SU-DHL-6 (cell line): ENCODE results near the gene NIPSNAP3A.

Experiments used
- H2AFZ ChIP-seq: fragments of 200-600 bp; sonication (generic); 2 replicates; pipeline ENCODE4 v1.6.1; 2014; ENCODE audit warnings: low read depth, mild to moderate bottlenecking, moderate library complexity, mixed read lengths, antibody characterized with exemption, low read length; ENCODE audit not compliant: severe bottlenecking
- H3F3A ChIP-seq: fragments of 200-600 bp; shearing (Covaris generic); 2 replicates; pipeline ENCODE4 v1.6.0; 2016; ENCODE audit warnings: antibody characterized with exemption, mild to moderate bottlenecking; ENCODE audit not compliant: insufficient read depth
- H3K27ac ChIP-seq: fragments of 200-600 bp; sonication (generic); 2 replicates; pipeline ENCODE4 v1.5.1; 2016; ENCODE audit warnings: low read depth, mild to moderate bottlenecking, low read length, moderate library complexity, mixed read lengths
- H3K27me3 ChIP-seq: fragments of 200-600 bp; sonication (generic), shearing (Covaris generic); 2 replicates; pipeline ENCODE4 v1.6.0; 2014; ENCODE audit warnings: mild to moderate bottlenecking, low read length
- H3K36me3 ChIP-seq: fragments of 200-600 bp; sonication (generic); 2 replicates; pipeline ENCODE4 v1.6.1; 2014; ENCODE audit warnings: mild to moderate bottlenecking, low read length, mixed read lengths
- H3K4me2 ChIP-seq: fragments of 300-600, 200-600 bp; shearing (Covaris generic), sonication (generic); 2 replicates; pipeline ENCODE4 v1.6.0; 2014; ENCODE audit warnings: low read length, low read depth, mild to moderate bottlenecking; ENCODE audit not compliant: poor library complexity, severe bottlenecking
- H3K4me3 ChIP-seq: fragments of 200-600 bp; sonication (generic); 2 replicates; pipeline ENCODE4 v1.5.1; 2014; ENCODE audit warnings: antibody characterized with exemption, low read length, mild to moderate bottlenecking, mixed read lengths; ENCODE audit not compliant: insufficient read depth, poor library complexity, severe bottlenecking
- H3K79me2 ChIP-seq: fragments of 200-600 bp; sonication (generic); 2 replicates; pipeline ENCODE4 v1.6.1; 2014; ENCODE audit warnings: mild to moderate bottlenecking, low read length, moderate library complexity; ENCODE audit not compliant: insufficient read depth
- H3K9ac ChIP-seq: fragments of 200-600 bp; sonication (generic); 2 replicates; pipeline ENCODE4 v1.7.0; 2014; ENCODE audit warnings: mild to moderate bottlenecking, low read length
- H3K9me2 ChIP-seq: fragments of 200-600 bp; sonication (generic); replicated peaks from 2 replicates; pipeline ENCODE4 v1.6.1; 2014; ENCODE audit warnings: low read length; ENCODE audit not compliant: insufficient read depth
- H3K9me3 ChIP-seq: fragments of 200-600 bp; sonication (generic); 2 replicates; pipeline ENCODE4 v1.6.1; 2014; ENCODE audit warnings: low read length, mixed read lengths; ENCODE audit not compliant: insufficient read depth
- H4K20me1 ChIP-seq: fragments of 200-600 bp; sonication (generic); 2 replicates; pipeline ENCODE4 v1.6.1; 2014; ENCODE audit warnings: low read depth, mild to moderate bottlenecking, antibody characterized with exemption, low read length, moderate library complexity, mixed read lengths
- EZH2phosphoT487 ChIP-seq: fragments of 200-600 bp; sonication (generic), shearing (Covaris generic); conservative IDR thresholded peaks from 2 replicates; pipeline ENCODE4 v1.6.1; 2018; ENCODE audit warnings: mild to moderate bottlenecking, antibody characterized with exemption, low read length, moderate library complexity, mixed read lengths
- TF ChIP-seq, protein P1 (sequence below): fragments of 200-600 bp; sonication (generic); IDR thresholded peaks from one replicate; pipeline ENCODE4 v1.5.1; 2017; ENCODE audit warnings: antibody characterized with exemption, mild to moderate bottlenecking, low read length, moderate library complexity; ENCODE audit not compliant: insufficient read depth, poor library complexity, severe bottlenecking

NIPSNAP3A gene

DNA sequence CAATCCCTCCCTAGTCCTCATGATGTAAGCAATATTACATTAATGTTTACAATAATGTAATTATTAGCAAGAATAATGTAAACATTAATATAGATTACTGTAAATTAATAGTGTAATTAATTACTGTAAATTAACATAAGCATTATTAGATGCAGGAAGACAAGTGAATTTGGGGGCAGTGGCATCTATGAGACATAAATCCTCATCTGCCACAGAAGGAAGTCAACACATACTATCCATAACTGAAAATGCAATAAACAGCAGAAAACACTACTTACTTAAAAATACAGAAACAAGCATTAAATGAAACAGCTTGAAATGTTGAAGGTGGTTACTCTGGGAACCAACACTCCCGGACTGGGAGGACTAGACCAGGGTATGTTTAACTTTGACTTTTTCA lies 685 bp upstream of the NIPSNAP3A start:
- H3K4me3 ChIP-seq = peak overlapping the region; percentile 73
- H3K4me2 ChIP-seq = peak overlapping the region; percentile 76
- H3K9ac ChIP-seq = peak overlapping the region; percentile 70
- peak overlapping the region; percentile 57 for H3K27ac ChIP-seq
- H4K20me1 ChIP-seq = no peaks in the 10 kb centered on the region
- no peaks in the 10 kb centered on the region for H3K9me2 ChIP-seq
- no peak for TF ChIP-seq EZH2phosphoT487
- TF ChIP-seq, protein P1, sequence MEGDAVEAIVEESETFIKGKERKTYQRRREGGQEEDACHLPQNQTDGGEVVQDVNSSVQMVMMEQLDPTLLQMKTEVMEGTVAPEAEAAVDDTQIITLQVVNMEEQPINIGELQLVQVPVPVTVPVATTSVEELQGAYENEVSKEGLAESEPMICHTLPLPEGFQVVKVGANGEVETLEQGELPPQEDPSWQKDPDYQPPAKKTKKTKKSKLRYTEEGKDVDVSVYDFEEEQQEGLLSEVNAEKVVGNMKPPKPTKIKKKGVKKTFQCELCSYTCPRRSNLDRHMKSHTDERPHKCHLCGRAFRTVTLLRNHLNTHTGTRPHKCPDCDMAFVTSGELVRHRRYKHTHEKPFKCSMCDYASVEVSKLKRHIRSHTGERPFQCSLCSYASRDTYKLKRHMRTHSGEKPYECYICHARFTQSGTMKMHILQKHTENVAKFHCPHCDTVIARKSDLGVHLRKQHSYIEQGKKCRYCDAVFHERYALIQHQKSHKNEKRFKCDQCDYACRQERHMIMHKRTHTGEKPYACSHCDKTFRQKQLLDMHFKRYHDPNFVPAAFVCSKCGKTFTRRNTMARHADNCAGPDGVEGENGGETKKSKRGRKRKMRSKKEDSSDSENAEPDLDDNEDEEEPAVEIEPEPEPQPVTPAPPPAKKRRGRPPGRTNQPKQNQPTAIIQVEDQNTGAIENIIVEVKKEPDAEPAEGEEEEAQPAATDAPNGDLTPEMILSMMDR = no peak
- H3F3A ChIP-seq = no peaks in the 10 kb centered on the region
- no peaks in the 10 kb centered on the region for H3K9me3 ChIP-seq
- H3K79me2 ChIP-seq = no peaks in the 10 kb centered on the region
- no peaks in the 10 kb centered on the region for H3K36me3 ChIP-seq
- peak overlapping the region; percentile 83 for H2AFZ ChIP-seq
- no peaks in the 10 kb centered on the region for H3K27me3 ChIP-seq

GRCh38 chr9:104747245-104747564 lies 278 bp upstream of the NIPSNAP3A start:
- H3K79me2 ChIP-seq = no peaks in the 10 kb centered on the region
- peak overlapping the region; percentile 83 for H2AFZ ChIP-seq
- peak overlapping the region; percentile 57 for H3K27ac ChIP-seq
- TF ChIP-seq EZH2phosphoT487 = no peak
- TF ChIP-seq, protein P1 = no peak
- H3K9ac ChIP-seq = peak overlapping the region; percentile 70
- peak overlapping the region; percentile 76 for H3K4me2 ChIP-seq
- no peaks in the 10 kb centered on the region for H3K9me3 ChIP-seq
- H3K36me3 ChIP-seq = no peaks in the 10 kb centered on the region
- H3K9me2 ChIP-seq = no peaks in the 10 kb centered on the region
- H3K27me3 ChIP-seq = no peaks in the 10 kb centered on the region
- peak overlapping the region; percentile 73 for H3K4me3 ChIP-seq
- H4K20me1 ChIP-seq = no peaks in the 10 kb centered on the region
- no peaks in the 10 kb centered on the region for H3F3A ChIP-seq

GRCh38 chr9:104748359-104749031 lies 1.0 kb downstream of the NIPSNAP3A start:
- no peaks in the 10 kb centered on the region for H3F3A ChIP-seq
- TF ChIP-seq, protein P1 = no peak
- TF ChIP-seq EZH2phosphoT487 = no peak
- no peaks in the 10 kb centered on the region for H3K9me2 ChIP-seq
- H3K4me3 ChIP-seq = peak overlapping the region; percentile 73
- no peaks in the 10 kb centered on the region for H4K20me1 ChIP-seq
- no peak overlapping the region for H3K27ac ChIP-seq
- H3K9me3 ChIP-seq = no peaks in the 10 kb centered on the region
- H3K36me3 ChIP-seq = peaks cover 2% of the 10 kb centered on the region; the same call in 1 of the 2 replicates
- H3K9ac ChIP-seq = peak overlapping the region; percentile 70
- H3K4me2 ChIP-seq = peak overlapping the region; percentile 76
- H3K79me2 ChIP-seq = no peaks in the 10 kb centered on the region
- H3K27me3 ChIP-seq = no peaks in the 10 kb centered on the region
- H2AFZ ChIP-seq = peak overlapping the region; percentile 83
